T1000 (cell line): ENCODE data around the gene GNG8.
A peak's percentile ranks its signal among the peaks of the same experiment; 100 is the strongest.
"Not testable (repeated sequence)": the region's sequence is repeated elsewhere in the genome, so short reads cannot be mapped to it uniquely, and the experiment has no call there.

Source experiments
- DNase-seq: peaks from one replicate; lab custom pipeline; 2025; ENCODE audit warnings: mixed read lengths; lab: John Stamatoyannopoulos, UW

The GNG8 gene

DNA sequence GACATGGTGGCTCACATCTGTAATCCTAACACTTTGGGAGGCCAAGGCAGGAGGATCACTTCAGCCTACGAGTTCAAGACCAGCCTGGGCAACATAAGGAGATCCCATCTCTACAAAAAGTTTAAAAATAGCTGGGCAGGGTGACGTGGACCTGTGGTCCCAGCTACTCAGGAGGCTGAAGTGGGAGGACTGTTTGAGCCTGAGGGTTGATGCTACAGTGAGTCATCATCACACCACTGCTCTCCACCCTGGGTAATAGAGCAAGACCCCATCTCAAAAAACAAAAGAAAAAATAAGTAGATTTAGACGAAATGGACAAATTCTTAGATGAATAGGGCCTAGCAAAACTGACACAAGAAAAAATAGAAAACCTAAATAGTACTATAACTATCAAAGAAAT, 10.4 kb upstream of the GNG8 start:
- no peak for DNase-seq

DNA sequence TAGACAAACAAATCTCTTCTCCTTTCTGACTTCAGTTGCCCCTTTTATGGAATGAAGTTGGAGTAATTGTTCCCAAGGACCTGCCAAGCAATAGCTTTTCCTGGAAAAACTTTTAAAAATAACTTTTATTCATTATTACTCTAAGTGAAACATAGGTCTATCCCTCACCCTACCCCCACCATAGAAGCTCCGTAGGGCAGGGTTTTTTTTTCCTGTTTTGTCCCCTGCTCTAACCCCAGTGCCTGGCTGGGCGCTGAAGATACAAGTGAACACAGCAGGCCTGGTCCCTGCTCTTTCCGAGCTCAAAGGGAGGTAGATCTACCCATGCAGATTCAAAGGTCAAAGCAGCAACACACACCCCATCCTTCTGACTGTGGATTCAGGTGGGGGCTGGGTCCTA, 8.7 kb upstream of the GNG8 start:
- DNase-seq = no peak

DNA sequence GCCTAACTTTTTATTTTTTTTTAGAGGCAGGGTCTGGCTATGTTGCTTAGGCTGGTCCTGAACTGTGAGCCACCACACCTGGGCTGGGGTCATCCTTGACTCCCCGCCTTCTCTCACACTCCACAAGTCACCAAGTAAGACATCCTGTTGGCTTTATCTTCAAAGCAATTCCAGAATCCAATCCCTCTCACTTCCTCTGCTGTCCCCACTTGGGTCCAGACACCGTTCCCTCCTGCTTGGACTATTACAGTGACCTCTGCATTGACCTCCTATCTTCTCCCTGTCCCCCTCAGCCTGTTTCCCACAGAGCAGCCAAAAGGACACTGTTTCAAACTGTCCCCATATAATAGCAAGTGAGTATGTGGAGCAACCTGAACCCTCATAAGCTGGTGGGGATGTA, 4.7 kb upstream of the GNG8 start:
- DNase-seq = no peak

- DNase-seq = no peak
Measured at GRCh38 chr19:46639358-46640182, 3.6 kb upstream of the GNG8 start.

- DNase-seq = no peak
Measured at GRCh38 chr19:46637224-46637623, 1.2 kb upstream of the GNG8 start.

DNA sequence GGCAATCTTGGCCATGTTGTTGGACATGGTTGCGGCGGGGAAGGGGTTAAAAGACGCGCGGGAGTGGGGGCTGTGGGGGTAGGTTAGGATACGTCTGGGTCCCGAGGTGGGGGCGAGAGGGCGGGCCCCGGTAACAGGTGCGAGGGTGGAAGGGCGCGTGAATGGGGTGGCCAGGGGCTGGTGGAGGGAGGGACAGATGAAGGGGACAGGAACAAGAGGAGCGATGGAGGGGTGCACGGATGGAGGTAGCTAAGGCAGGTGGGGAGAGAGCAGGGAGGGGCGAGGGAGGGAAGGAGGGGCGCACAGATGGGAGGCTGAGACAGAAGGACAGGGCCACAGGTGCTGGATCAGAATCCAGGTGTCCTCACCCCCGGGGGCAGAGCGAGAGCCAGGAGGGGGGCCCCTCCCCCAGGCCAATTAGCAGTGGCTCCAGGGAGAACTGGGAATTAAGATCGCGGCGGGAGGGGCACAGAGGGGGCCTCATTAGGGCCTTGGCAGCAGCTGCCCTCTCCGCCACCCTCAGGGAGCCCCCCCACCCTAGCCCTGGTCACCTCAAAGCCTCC, 1.3 kb downstream of the GNG8 start:
- DNase-seq = no peak

GRCh38 chr19:46634045-46634655, 1.9 kb downstream of the GNG8 start:
- DNase-seq = peak; percentile 84

GRCh38 chr19:46633130-46633529, 2.9 kb downstream of the GNG8 start:
- no peak for DNase-seq

DNA sequence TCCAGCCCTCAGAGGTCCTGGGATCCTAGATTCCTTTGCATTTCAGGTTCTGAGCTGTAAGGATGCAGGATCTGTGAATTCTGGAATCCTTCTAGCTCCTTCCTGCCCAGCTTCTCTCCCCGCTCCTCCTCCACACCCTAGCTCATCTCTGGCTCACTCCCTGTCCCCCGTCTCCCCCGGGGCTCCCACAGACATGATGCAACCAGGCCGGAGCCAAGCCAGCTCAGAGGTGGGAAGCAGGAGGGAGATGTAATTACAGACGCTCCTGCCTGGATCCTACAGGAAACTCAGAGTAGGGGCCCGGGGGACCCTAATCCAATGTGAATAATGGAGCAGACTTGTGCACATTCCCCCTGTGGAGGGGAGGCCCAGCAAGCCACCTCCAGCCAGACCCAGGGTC, 4.5 kb downstream of the GNG8 start:
- no peak for DNase-seq

GRCh38 chr19:46630586-46631205, 5.3 kb downstream of the GNG8 start:
- no peak for DNase-seq

GRCh38 chr19:46629546-46630025, 6.4 kb downstream of the GNG8 start:
- DNase-seq = no peak

DNA sequence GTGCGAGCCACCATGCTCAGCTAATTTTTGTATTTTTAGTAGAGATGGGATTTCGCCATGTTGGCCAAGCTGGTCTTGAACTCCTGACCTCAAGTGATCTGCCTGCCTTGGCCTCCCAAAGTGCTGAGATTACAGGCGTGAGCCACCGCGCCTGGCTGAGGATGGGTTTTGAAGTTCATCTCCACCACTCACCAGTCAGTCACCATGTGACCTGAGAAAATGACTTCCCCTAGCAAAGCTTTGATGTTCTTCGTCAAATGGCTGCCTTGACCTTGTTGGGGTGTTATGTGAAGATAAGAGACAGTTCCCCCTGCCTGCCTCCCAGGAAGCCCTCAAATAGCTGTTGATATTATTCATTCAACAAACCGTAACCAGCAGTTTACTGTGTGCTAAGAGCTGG, 7.0 kb downstream of the GNG8 start:
- not testable (repeated sequence) for DNase-seq

DNA sequence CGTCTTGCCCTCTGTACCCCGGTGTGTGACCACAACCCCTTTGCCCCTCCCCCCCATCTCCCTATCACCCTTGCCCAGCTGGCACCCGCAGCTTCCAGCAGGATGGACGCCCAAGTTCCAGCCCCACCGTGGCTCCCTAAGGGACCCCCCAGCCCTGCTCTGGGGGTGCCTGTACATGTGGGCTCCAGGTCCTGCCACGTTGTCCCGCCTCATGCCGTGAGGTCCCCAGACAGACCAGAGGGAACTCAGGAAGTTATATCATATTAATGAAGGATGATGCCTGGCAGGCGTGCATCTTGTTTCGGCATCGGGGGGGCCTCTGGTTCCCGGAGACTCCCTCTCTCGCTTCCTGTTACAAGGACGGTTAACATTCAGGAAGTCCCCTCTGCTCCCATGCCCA, 9.6 kb downstream of the GNG8 start:
- DNase-seq = no peak

DNA sequence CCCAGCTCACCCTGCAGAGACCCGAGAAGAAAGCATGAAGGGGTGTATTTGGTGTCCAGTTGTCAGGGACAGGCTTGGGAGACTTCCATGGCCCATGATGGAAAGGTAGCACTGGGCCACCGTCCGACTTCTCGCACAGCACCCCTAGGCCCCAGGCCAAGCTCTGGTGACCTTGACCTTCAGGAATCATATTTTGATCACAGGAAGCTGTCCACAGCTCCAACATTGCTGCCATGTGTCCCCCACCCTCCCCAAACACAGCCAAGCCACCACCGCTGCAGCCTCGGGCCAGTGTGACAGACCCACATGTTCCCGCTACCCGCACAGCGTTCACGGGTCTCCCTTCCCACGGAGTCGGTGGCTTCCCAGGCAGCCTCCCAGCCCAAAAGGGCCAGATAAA, 10.3 kb downstream of the GNG8 start:
- no peak for DNase-seq

GRCh38 chr19:46624958-46625661, 10.9 kb downstream of the GNG8 start, which contains the start of gene PTGIR:
Gene PTGIR, minus strand, starts transcription at chr19:46625089. Its CDS starts 864 bp downstream, at chr19:46624225.
- peak; percentile 22 for DNase-seq

GRCh38 chr19:46623915-46624502, 12.0 kb downstream of the GNG8 start:
- no peak for DNase-seq

DNA sequence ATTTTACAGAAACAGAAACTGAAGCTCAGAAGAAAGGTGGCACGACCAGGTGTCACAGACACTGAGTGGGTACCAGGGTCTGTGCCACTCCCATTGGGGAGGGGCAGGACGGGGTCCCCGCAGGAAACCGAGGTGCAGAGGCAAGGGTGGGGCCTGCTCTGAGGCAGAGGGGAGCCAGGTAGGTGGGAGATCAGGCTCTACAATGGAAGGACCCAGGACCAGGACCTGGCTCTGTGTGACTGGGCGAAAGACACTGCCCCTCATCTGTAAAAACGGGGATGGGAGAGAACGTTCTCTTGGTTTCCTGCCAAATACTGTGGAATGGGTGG, 13.9 kb downstream of the GNG8 start:
- no peak for DNase-seq

GRCh38 chr19:46621191-46622117, 14.5 kb downstream of the GNG8 start:
- DNase-seq = no peak

GRCh38 chr19:46620716-46621115, 15.3 kb downstream of the GNG8 start:
- DNase-seq = no peak

DNA sequence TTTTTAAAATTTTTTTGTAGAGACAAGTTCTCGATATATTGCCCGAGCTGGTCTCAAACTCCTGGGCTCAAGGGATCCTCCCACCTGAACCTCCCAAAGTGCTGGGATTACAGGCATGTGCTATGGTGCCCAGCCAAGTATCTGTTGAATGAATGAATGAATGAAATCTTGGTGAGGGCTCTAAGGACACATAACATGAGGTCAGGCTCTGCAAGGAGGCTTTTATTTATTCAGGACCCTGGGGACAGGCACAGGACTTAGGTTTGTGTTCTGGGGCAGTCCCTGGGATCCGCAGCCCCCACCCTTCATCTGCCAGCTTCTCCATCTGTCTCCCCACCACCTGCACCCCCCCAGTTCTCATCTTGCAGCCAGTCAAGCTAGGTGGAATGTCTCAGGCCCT, 15.7 kb downstream of the GNG8 start:
- DNase-seq = no peak
